Measurements from ENCODE around the gene HGD.

HGD gene, protein sequence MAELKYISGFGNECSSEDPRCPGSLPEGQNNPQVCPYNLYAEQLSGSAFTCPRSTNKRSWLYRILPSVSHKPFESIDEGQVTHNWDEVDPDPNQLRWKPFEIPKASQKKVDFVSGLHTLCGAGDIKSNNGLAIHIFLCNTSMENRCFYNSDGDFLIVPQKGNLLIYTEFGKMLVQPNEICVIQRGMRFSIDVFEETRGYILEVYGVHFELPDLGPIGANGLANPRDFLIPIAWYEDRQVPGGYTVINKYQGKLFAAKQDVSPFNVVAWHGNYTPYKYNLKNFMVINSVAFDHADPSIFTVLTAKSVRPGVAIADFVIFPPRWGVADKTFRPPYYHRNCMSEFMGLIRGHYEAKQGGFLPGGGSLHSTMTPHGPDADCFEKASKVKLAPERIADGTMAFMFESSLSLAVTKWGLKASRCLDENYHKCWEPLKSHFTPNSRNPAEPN

DNA sequence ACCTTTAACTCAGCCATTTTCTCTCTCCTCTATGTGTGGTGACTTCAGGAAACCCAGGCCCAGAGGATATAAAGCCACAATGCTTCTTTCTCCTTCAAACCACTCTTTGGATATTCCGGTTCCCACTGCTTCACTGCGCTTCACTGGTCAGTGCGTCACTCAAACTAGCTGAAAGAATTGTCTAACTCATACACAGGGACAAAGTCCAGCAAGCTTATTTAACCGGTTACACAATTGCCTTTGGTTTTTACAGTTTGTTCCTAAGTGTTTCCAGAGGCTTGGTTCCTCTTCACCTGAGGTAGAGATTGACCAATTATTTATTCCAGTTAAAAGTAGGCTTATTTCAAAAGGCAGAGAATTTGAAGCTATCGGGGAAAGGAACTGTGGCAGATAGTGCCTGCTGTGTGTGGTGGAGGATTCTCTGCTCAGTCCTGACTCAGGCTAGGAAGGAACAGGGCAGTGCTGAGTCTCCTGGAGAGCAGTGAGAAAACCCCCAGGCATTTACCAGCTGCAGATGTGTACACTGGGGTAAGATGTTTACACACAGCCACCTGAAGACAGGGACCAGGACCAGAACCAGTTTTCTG is at the start of gene HGD:
Gene HGD, minus strand, starts transcription at position 145 of the 587 bp plus-strand sequence. Its CDS starts 128 bp downstream, at position 17.
- DNase-seq (ENCODE audit: low read depth) = no peak

DNA sequence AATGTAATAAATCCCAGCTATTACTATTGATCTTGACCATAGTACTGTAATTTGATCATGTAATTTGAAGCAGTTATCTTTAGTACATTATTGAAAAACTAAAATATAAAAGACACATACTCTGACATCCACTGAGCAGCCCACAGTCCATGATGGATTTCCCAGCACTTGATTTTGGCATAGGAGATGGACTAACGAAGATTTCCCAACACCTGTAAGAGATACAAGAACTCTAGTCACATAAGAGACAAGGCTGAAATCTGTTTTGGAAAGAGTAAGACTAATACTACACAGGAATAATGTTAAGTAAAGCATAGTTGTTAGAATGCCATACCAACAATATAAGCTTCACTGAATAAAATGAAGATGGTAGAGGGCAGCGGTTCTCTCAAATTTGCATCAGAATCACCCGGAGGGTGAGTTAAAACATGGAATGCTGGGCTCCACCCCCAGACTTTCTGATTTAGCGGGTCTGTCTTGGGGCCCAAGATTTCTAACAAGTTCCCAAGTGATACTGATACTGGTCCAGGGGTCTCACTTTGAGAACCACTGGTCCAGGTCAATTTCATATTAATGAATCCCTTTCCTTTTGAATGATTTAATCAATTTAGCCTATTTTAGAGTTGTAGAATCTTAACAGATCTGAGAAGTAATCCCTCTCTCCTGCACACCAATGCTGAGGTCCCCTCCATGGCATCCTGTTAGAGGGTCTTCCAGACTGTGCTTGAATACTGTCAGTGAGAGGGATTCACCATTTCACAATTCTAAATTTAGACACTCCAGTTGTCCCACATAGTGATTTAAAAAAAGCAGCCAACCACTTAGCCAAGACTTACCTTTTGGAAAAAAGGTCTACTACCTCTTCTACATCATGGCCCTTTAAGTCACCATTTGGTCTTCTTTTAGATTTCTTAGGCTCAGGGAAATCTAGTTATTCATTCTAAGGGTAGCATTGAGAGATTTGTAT is 48.8 kb upstream of the HGD start:
- no peak for DNase-seq (ENCODE audit: low read depth)

DNA sequence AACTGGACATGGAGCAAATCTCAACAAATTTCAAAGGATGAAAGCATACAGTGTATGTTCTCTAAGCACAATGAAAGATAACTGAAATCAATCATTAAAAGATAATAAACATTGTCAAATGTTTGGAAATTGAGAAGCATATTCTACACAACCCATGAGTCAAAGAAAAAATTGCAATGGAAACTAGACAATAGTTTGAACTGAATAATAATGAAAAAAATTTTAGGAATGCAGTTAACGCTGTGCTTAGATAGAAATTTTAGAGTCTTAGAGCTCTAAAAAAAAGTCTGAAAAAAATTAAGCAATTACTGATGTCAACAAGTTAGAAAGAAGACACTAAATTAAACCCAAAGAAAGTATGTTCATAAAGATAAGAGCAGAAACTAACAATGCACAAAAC is 44.8 kb upstream of the HGD start:
- DNase-seq (ENCODE audit: low read depth) = no peak

DNA sequence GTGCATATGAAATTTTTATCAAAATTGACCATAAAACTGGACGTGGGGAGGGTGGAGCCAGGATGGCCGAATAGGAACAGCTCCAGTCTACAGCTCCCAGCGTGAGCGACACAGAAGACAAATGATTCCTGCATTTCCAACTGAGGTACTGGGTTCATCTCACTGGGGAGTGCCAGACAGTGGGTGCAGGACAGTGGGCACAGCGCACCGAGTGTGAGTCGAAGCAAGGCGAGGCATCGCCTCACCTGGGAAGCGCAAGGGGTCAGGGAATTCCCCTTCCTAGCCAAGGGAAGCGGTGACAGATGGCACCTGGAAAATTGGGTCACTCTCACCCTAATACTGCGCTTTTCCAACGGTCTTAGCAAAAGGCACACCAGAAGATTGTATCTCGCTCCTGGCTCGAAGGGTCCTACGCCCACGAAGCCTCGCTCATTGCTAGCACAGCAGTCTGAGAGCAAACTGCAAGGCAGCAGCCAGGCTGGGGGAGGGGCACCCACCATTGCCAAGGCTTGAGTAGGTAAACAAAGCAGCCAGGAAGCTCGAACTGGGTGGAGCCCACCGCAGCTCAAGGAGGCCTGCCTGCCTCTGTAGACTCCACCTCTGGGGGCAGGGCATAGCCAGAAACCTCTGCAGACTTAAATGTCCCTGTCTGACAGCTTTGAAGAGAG is 37.3 kb upstream of the HGD start:
- peak; percentile 47 for DNase-seq (ENCODE audit: low read depth)

DNA sequence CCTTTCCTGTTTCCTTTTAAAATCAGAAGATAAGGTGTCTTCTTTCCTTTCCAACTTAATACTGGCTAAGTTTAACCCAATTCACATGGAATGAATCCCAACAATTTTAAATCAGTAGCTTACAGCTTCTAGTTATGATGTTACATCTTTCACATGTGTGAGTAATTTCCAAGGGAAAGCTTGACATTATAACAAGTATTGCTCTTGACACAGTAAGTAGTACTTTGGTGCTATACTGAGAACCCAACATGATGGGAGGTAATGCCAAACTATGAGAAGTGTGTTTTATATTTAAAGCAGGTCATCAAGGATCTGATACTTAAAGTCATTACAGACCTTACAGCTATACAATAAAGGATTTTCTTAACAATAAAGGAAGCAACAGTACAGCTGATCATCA is 31.2 kb upstream of the HGD start:
- no peak for DNase-seq (ENCODE audit: low read depth)

DNA sequence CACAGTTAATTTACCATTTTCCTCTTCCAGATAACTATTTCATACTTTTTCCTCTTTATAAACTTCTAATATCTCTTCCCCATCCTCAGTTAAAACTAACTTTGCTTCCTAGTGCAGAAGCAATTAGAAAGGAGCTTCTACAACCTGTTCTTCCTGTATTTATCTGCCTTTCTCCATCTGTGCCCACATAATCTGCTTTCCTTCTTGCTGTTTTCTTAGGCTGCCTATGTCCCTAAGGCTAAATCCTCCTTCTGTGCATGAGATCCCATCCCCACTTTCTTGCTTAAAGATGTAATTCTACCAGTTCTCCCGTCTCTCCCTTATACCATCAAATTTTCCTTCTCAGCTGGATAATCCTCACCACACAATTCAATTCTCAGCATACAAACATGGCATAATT is 28.3 kb upstream of the HGD start:
- no peak for DNase-seq (ENCODE audit: low read depth)

DNA sequence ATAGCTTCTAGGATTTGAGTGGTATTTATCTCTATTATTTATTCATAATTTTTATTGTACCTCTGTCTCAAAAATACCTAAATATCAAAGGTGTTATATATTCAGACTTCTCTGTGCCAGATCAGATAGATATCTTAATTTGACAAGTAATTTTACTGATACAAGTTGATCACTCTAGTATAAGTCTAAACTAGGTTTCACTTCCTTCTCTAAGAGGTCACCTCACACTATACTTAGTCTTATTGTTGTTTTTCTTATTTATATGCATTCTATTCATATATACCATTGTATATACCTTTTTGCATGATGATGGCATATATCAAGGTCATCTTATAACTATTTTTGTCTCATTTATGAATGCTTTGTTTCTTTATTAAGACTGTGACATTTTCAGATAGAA is 26.4 kb upstream of the HGD start:
- no peak for DNase-seq (ENCODE audit: low read depth)

DNA sequence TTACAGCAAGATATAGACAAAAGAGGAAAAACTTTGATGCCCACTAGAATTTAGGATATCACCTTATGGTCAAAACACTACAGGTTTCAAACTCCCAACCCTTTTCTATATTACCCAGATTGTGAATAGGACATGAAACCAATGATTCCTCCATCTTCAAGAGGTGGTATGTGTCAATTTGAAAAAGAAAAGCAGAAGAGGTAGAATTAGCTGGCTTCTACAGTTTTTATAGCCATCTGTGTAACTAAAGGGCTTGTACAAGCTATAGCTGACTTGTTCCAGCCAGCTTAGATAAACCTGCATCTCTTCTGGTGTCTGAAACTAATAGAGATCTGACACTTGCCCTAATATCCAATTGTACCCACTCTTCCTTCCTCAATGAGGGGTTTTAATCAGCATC is 24.9 kb upstream of the HGD start:
- DNase-seq (ENCODE audit: low read depth) = no peak

DNA sequence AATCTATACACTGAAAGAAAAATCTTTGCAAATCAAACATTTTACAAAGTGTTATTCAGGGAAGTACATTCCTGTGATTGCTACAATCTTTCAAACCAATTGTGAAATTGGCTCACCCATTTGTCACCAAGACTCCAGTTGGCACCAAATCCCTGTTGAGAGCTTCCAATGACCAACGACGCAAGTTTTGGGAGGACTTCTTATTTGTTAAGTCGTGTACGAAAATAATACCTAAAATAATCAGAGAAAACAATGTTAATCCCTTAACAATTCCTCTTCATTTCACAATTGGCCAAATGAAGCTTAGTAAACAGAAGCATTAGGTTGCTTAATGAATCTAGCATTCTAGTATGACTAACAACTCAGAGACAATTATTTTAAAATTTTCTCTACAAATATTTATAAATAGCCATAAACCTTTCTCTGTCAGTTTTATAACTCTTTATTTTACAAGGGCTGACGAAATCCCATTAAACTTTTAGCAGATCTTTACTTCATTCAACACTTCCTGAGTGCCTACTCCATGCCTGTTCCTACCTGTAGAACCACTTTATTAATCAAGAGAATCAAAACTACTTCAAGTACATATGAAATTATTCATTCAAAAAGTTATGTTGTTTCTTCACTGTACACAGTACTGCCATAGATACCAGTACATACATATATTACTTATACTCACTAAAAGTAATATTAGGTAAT is 24.0 kb upstream of the HGD start:
- no peak for DNase-seq (ENCODE audit: low read depth)

DNA sequence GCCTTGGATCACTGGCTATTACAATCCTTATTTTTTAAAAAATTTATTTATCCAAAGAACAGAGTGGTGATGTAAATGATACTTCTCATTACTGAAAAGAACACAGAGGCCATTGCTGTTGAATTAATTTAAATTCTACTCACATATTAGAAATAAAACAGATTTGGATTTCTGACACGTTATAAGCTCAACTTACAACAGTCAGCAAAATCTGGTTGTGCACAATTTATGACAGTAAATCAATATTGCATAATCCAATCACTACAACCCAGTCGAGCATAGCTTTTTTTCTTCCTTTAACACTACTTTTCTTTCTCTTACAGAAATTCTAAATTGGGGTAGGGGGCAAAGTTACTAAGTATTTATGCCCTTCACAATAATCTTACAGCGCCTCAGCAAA is 17.3 kb upstream of the HGD start:
- no peak for DNase-seq (ENCODE audit: low read depth)

DNA sequence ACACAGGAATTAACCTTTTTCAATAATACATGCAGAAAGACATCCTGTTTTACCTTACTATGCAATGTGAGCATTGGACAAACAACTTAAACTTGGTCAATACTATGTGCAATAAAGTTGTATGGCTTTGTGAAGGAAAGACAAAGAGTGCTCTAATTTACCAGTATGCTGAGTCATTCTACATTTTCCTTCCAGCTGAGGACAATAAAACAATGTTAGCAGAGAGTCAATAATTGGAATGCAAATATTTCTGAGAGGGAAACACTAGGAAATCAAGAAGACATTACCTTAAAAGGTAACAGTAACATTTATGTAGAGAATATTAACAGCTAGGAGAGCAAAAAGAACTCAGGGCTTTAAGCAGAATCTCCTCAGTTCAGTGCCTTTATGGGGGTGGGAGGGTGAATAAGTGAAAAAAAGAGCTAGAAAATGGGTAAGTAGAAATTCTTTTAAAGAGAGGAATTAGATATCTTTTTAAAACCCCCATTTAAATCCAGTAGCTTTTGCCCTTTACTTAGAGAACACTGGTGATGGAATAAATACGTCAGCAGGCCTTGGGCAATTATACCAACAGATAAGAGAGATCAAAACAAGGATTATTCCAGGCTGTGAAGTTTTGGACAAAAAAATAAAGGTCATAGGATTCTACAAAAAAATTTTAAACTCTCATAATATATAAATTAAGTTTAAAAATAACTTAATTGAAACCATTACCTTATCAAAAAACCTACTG is 11.6 kb upstream of the HGD start:
- no peak for DNase-seq (ENCODE audit: low read depth)

DNA sequence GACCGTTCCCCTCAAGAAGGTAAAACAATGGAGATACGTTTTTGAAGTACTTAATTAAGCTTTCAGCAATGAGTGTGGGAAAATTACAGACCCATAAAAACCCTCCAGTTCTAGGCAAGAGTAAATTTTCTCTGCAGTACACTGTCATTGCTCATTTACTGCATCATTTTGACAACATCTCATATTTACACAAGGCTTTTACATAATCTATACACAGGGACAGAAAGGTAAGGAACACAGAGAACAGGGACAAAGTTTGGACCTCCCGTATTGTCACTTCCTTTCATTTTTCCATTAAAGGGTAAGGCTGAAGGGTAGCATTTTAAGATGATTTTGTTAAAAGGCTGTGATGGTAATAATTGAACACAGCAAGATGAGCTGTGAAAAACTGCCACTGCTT is 7.4 kb upstream of the HGD start:
- no peak for DNase-seq (ENCODE audit: low read depth)

DNA sequence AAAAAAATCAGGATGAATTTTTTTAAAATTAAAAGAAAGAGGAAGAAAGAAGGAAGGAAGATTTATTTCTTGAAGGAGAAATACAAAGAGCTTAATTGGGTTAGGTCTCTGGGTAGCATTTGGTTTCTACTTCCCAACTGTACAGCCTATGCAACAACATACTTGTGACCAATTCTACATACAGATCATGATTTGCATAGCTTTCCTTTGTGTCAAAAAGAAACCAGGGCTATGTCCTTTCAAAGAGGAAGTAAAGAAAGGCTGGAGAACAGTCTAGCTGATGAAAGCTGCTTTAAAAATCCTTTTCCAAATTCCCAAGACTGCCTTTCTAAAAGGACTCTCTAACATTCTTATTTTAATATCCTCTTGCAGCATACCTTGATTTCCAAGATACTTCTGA is 6.1 kb upstream of the HGD start:
- no peak for DNase-seq (ENCODE audit: low read depth)

DNA sequence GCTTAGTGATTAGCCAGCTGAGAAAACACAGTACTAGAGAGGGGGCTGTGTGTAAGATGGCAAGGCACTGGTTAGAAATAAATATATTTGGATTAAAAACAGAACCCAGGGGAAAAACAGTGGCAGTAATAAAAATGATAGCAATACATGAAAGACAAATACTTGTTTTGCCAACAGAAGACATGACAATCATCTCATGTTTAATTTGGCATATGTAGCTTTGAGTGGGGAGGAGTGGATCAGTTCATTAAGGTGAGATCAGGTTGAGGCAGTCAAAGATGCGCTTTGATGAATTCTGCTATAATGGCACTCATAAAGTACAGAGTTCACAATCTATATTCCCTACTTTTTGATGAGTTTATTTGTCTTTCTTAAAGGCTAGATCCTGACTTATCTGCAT is 3.4 kb upstream of the HGD start:
- DNase-seq (ENCODE audit: low read depth) = no peak

DNA sequence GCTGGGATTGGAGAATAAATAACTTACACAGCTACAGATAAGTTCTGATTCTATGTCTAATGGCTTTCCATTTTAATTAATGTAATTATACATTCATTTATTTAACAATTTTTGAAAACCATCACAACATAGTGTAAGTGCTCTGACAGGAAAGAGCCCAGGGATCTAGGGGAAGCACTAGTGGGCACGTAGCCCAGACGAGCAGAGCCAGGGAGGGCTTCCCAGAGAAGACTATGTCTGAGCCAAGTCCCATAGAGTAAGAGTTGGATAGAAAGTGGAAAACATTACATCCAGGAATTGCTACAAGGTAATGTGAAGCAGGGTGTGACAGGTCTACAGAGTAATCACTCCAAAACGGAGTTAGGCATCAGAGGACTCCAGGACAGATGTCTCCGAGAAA is 2.9 kb upstream of the HGD start:
- DNase-seq (ENCODE audit: low read depth) = no peak

DNA sequence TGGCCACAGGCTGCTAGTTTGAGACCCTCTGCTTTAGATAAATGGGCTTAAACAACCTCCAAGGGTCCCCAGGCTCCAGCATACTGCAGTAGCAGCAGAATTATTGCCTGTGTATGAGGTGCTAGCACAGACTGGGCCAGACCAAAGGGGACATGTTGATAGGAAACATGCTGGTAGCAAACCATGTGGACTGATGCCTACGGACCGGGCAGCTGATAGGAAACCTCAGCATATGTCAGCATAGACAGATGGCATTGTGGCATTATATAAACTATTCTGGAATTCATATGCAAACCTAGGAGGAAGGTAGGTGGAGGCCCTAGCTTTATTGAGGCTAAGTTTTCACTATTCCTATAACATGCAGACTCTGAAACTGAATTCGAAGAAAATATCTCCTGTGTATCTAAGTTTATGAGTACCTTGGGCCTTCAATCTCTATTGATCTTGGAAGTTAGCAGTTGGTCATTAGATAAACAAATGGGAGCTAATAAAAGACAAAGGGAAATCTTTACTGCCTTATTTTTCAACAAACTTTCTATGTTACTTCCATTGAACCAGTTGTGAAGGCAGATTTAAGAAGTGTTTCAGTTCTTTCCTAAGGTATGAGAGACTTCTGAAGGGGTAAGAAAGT is 1.7 kb upstream of the HGD start:
- DNase-seq (ENCODE audit: low read depth) = no peak

DNA sequence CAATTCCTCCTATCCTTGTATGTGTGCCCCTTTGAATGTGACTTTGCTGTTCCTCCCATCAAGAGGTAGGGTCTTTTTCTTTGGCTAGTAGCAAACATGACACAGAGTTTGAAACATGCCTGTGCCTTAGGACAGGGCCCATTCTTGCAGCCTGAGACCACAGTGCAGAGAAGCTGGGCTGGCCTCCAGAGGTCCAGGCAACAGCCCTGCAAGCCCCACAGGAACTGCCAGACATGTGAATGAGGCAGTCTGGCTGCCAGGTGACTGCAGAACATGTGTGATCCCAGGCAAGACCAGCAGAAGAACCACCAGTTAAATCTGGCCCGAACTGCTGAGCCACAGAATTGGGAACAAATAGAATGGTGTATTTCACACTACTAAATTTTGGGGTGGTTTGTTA is 1.2 kb upstream of the HGD start:
- no peak for DNase-seq (ENCODE audit: low read depth)

DNA sequence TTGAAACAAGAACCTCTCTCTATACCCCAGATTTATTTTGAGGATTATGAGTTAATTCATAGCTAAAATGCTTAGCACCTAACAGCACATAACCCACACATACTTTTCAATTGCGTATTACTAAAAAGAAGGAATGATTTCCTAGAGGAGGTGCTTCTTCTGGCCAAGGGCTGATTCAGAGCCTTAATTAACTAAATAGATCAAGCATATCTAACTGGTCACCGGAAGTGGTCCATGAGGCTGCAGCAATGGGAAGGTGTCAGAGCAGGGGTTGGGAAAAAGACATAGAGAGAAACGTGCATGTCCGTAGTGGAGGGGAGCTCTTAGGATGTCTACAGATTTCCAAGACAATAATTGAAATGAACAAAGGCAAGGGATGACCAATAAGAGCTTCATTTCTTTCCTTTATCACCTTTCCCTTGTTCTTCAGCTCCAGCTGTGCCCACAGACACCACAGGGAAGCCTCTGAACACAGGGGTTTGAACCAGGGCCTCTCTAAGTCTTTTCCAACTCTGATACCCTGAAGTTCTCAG is 467 bp downstream of the HGD start:
- no peak for DNase-seq (ENCODE audit: low read depth)

DNA sequence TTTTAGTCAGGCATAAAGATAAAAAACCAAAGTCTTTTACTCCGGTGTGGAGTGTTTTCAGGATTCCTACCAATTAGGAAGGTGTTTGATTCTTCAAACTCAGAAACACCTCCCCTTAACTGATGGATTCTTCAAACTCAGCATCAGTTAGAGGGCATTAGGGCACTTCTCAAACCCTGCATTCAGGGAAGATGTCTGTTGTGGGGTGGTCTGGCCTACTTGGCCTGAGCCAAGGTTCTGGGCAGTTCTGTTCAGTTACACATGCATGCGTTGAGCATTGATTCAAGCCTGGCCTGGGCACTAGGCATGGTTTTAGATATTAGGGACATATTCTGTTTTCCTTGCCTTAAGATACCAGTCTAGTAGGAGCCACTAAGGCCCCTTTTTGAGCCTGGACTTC is 1.0 kb downstream of the HGD start:
- DNase-seq (ENCODE audit: low read depth) = no peak

Data from stimulated activated CD8-positive, alpha-beta memory T cell treated with anti-CD3 and anti-CD28 coated beads, Interleukin-15, amount 100 ng/mL, for 1 hour (primary cell).